ENCODE data around the gene ABTB1.
A peak's percentile ranks its signal among the peaks of the same experiment; 100 is the strongest.

Gene ABTB1

GRCh38 chr3:127672429-127673190 is at the start of gene ABTB1:
Gene ABTB1 (plus strand): TSS chr3:127672952. CDS start chr3:127673026, 74 bp downstream.
- peak; percentile 73 to 84 for DNase-seq (ENCODE audit: low read depth in 1 of 2, low spot score in 1 of 2)

GRCh38 chr3:127624063-127624462 is 48.7 kb upstream of the ABTB1 start:
- no peak for DNase-seq (ENCODE audit: low read depth in 1 of 2, low spot score in 1 of 2)

GRCh38 chr3:127625821-127626220 is 46.9 kb upstream of the ABTB1 start:
- DNase-seq (ENCODE audit: low read depth in 1 of 2, low spot score in 1 of 2), result no peak

- no peak for DNase-seq (ENCODE audit: low read depth in 1 of 2, low spot score in 1 of 2)
Observed at GRCh38 chr3:127628426-127628787, 44.3 kb upstream of the ABTB1 start.

GRCh38 chr3:127628788-127629466 is 43.8 kb upstream of the ABTB1 start, which contains the start of gene PODXL2:
Gene PODXL2 (plus strand): TSS chr3:127629185. CDS start chr3:127629220, 35 bp downstream.
- peak in 1 of 2 donors; percentile 29 for DNase-seq (ENCODE audit: low read depth in 1 of 2, low spot score in 1 of 2)

- peak in 1 of 2 donors; percentile 30 for DNase-seq (ENCODE audit: low read depth in 1 of 2, low spot score in 1 of 2)
Observed at GRCh38 chr3:127629467-127630403, 43.0 kb upstream of the ABTB1 start.

- no peak for DNase-seq (ENCODE audit: low read depth in 1 of 2, low spot score in 1 of 2)
Observed at GRCh38 chr3:127630811-127631714, 41.7 kb upstream of the ABTB1 start.

GRCh38 chr3:127632035-127632820 is 40.5 kb upstream of the ABTB1 start:
- no peak for DNase-seq (ENCODE audit: low read depth in 1 of 2, low spot score in 1 of 2)

- DNase-seq (ENCODE audit: low read depth in 1 of 2, low spot score in 1 of 2), result no peak
Observed at GRCh38 chr3:127634653-127635052, 38.1 kb upstream of the ABTB1 start.

GRCh38 chr3:127637546-127637945 is 35.2 kb upstream of the ABTB1 start:
- no peak for DNase-seq (ENCODE audit: low read depth in 1 of 2, low spot score in 1 of 2)

GRCh38 chr3:127637971-127638370 is 34.8 kb upstream of the ABTB1 start:
- DNase-seq (ENCODE audit: low read depth in 1 of 2, low spot score in 1 of 2), result no peak

GRCh38 chr3:127639173-127640041 is 33.3 kb upstream of the ABTB1 start:
- no peak for DNase-seq (ENCODE audit: low read depth in 1 of 2, low spot score in 1 of 2)

GRCh38 chr3:127640042-127640355 is 32.8 kb upstream of the ABTB1 start:
- no peak for DNase-seq (ENCODE audit: low read depth in 1 of 2, low spot score in 1 of 2)

- no peak for DNase-seq (ENCODE audit: low read depth in 1 of 2, low spot score in 1 of 2)
Observed at GRCh38 chr3:127644641-127645370, 27.9 kb upstream of the ABTB1 start.

GRCh38 chr3:127645371-127646015 is 27.3 kb upstream of the ABTB1 start:
- DNase-seq (ENCODE audit: low read depth in 1 of 2, low spot score in 1 of 2), result no peak

GRCh38 chr3:127646501-127647046 is 26.2 kb upstream of the ABTB1 start:
- DNase-seq (ENCODE audit: low read depth in 1 of 2, low spot score in 1 of 2), result no peak

- DNase-seq (ENCODE audit: low read depth in 1 of 2, low spot score in 1 of 2), result no peak
Observed at GRCh38 chr3:127647166-127647844, 25.4 kb upstream of the ABTB1 start.
